GM23248 (cell line): Measurements from ENCODE around the gene PRSS1.

Experiments used
- EZH2 ChIP-seq: fragments of 200-600 bp; sonication (generic); IDR thresholded peaks from 2 replicates; pipeline ENCODE4 v1.6.1; 2018; ENCODE audit warnings: antibody characterized with exemption, mild to moderate bottlenecking; ENCODE audit not compliant: insufficient read depth, poor library complexity, severe bottlenecking
- EZH2phosphoT487 ChIP-seq: fragments of 200-600 bp; sonication (generic); IDR thresholded peaks from 2 replicates; pipeline ENCODE4 v1.6.1; 2018; ENCODE audit warnings: antibody characterized with exemption, moderate library complexity, mild to moderate bottlenecking, low read depth; ENCODE audit not compliant: insufficient read depth

DNA sequence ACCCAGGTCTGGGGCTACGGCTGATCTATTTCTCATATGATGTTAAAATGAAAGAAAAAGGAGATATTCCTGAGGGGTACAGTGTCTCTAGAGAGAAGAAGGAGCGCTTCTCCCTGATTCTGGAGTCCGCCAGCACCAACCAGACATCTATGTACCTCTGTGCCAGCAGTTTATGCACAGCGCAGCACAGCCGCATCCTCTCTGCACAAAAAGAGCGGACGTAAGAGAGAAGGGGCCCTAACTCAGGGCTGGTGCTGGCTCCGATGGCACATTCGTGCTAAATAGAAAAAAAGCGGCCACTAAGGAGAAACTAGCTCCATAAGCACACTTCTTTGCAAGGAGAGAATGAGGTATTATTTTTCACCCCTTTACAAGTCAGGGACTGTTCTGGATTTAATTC is 28.3 kb upstream of the PRSS1 start:
- TF ChIP-seq EZH2 (no peak), EZH2phosphoT487 (no peak)
